ENCODE data around the gene LCP2. TPM values are rescaled to one million over a fixed set of nuclear protein-coding genes. Genes with fewer than 3 reads are reported as not detected.

LCP2 gene
- total RNA-seq, 1 experiment from 2014 or later: 0.36 TPM

- ChIA-PET POLR2A (no interaction called here), CTCF (no interaction called here)
- Histone ChIP-seq H3K4me1 (ENCODE audit: control insufficient read depth, insufficient read depth, low read length) (no peaks in the 10 kb centered on the region), H3K9me3 (ENCODE audit: control insufficient read depth, insufficient read depth, low read depth, low read length) (no peaks in the 10 kb centered on the region), H3K27me3 (ENCODE audit: control insufficient read depth, insufficient read depth, low read length) (no peaks in the 10 kb centered on the region), H3K27ac (ENCODE audit: low read length) (no peak overlapping the region), H3K36me3 (ENCODE audit: control insufficient read depth, insufficient read depth, low read length) (no peaks in the 10 kb centered on the region), H3K4me3 (ENCODE audit: low read depth in 2 of 2, low read length in 2 of 2) (no peak overlapping the region)
- BruUV-seq (replicated peaks): no TSS peak
- TF ChIP-seq TCF7L2 (IDR thresholded peaks at IDR 0.05; ENCODE audit: low read depth, low read length): no peak
- no peak for TF ChIP-seq POLR2AphosphoS5 (IDR thresholded peaks at IDR 0.05; ENCODE audit: low read depth, low read length)
- intact Hi-C loops (cut with micrococcal nuclease; ENCODE audit: unreplicated experiment) (no loop called here), in situ Hi-C loops (cut with HindIII; ENCODE audit: low pct_unique_long_range_greater_than_20kb, low sequenced_read_pairs) (no loop called here)
- DNase-seq (ENCODE audit: low read depth, low spot score): no peak
- ATAC-seq: no peak
Measured at GRCh38 chr5:170306381-170306831, 8.8 kb upstream of the LCP2 start.

- ChIA-PET POLR2A (no interaction called here), CTCF (no interaction called here)
- no peaks in the 10 kb centered on the region for H3K27me3 ChIP-seq (ENCODE audit: control insufficient read depth, insufficient read depth, low read length)
- H3K27ac ChIP-seq (ENCODE audit: low read length): no peak overlapping the region
- H3K4me1 ChIP-seq (ENCODE audit: control insufficient read depth, insufficient read depth, low read length): no peaks in the 10 kb centered on the region
- TF ChIP-seq, protein P1, sequence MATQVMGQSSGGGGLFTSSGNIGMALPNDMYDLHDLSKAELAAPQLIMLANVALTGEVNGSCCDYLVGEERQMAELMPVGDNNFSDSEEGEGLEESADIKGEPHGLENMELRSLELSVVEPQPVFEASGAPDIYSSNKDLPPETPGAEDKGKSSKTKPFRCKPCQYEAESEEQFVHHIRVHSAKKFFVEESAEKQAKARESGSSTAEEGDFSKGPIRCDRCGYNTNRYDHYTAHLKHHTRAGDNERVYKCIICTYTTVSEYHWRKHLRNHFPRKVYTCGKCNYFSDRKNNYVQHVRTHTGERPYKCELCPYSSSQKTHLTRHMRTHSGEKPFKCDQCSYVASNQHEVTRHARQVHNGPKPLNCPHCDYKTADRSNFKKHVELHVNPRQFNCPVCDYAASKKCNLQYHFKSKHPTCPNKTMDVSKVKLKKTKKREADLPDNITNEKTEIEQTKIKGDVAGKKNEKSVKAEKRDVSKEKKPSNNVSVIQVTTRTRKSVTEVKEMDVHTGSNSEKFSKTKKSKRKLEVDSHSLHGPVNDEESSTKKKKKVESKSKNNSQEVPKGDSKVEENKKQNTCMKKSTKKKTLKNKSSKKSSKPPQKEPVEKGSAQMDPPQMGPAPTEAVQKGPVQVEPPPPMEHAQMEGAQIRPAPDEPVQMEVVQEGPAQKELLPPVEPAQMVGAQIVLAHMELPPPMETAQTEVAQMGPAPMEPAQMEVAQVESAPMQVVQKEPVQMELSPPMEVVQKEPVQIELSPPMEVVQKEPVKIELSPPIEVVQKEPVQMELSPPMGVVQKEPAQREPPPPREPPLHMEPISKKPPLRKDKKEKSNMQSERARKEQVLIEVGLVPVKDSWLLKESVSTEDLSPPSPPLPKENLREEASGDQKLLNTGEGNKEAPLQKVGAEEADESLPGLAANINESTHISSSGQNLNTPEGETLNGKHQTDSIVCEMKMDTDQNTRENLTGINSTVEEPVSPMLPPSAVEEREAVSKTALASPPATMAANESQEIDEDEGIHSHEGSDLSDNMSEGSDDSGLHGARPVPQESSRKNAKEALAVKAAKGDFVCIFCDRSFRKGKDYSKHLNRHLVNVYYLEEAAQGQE (IDR thresholded peaks at IDR 0.05; ENCODE audit: insufficient read depth in 1 of 2, low read depth in 2 of 2, low read length in 1 of 2): no peak
- no peak for TF ChIP-seq SIN3A (IDR thresholded peaks at IDR 0.05; ENCODE audit: borderline replicate concordance, insufficient read depth, low read depth, low read length)
- no peak for TF ChIP-seq POLR2AphosphoS5 (IDR thresholded peaks at IDR 0.05; ENCODE audit: low read depth, low read length)
- TF ChIP-seq TCF7L2 (IDR thresholded peaks at IDR 0.05; ENCODE audit: low read depth, low read length): no peak
- TF ChIP-seq CTCF (IDR thresholded peaks at IDR 0.05): no peak
- ATAC-seq (no peak), DNase-seq (ENCODE audit: low read depth, low spot score) (no peak)
- in situ Hi-C loops (cut with HindIII; ENCODE audit: low pct_unique_long_range_greater_than_20kb, low sequenced_read_pairs): no loop called here
- no peaks in the 10 kb centered on the region for H3K36me3 ChIP-seq (ENCODE audit: control insufficient read depth, insufficient read depth, low read length)
- no peaks in the 10 kb centered on the region for H3K9me3 ChIP-seq (ENCODE audit: control insufficient read depth, insufficient read depth, low read depth, low read length)
- intact Hi-C loops (cut with micrococcal nuclease; ENCODE audit: unreplicated experiment): no loop called here
- no TSS peak for BruUV-seq (replicated peaks)
- no peak overlapping the region for H3K4me3 ChIP-seq (ENCODE audit: low read depth in 2 of 2, low read length in 2 of 2)
Measured at GRCh38 chr5:170305646-170306025, 8.1 kb upstream of the LCP2 start.

DNA sequence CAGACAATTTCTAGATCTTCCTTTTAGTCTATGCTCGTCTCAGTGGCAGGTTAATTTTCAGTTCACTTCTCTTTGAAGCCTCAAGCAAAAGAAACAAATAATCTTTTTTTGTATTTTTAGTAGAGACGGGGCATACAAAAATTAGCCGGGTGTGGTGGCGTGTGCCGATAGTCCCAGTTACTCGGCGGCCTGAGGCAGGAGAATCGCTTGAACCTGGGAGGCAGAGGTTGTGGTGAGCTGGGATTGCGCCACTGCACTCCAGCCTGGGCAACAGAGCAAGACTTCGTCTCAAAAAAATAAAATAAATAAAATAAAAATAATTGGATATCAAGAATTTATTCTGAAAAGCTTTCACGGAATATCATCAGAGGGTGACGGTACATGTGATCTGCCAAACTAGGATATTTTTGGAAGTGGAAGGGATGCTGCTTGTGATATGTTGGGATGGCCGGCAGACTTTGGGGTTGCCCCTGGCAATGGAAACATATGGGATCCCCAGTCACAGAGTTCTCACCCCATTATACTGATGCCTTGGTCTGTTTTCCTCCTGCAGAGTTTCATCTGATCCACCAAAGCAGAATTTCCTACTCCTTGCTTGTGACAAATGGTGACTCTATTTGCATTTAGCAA, 7.6 kb upstream of the LCP2 start:
- in situ Hi-C loops (cut with HindIII; ENCODE audit: low pct_unique_long_range_greater_than_20kb, low sequenced_read_pairs) (no loop called here), intact Hi-C loops (cut with micrococcal nuclease; ENCODE audit: unreplicated experiment) (no loop called here)
- Histone ChIP-seq H3K9me3 (ENCODE audit: control insufficient read depth, insufficient read depth, low read depth, low read length) (no peaks in the 10 kb centered on the region), H3K27ac (ENCODE audit: low read length) (no peak overlapping the region), H3K4me1 (ENCODE audit: control insufficient read depth, insufficient read depth, low read length) (no peaks in the 10 kb centered on the region), H3K36me3 (ENCODE audit: control insufficient read depth, insufficient read depth, low read length) (no peaks in the 10 kb centered on the region), H3K27me3 (ENCODE audit: control insufficient read depth, insufficient read depth, low read length) (no peaks in the 10 kb centered on the region), H3K4me3 (ENCODE audit: low read depth in 2 of 2, low read length in 2 of 2) (no peak overlapping the region)
- ATAC-seq (no peak), DNase-seq (ENCODE audit: low read depth, low spot score) (no peak)
- TF ChIP-seq POLR2AphosphoS5 (IDR thresholded peaks at IDR 0.05; ENCODE audit: low read depth, low read length) (no peak), CTCF (IDR thresholded peaks at IDR 0.05) (no peak), TCF7L2 (IDR thresholded peaks at IDR 0.05; ENCODE audit: low read depth, low read length) (no peak), SIN3A (IDR thresholded peaks at IDR 0.05; ENCODE audit: borderline replicate concordance, insufficient read depth, low read depth, low read length) (no peak)
- TF ChIP-seq, protein P1 (IDR thresholded peaks at IDR 0.05; ENCODE audit: insufficient read depth in 1 of 2, low read depth in 2 of 2, low read length in 1 of 2): no peak
- ChIA-PET POLR2A (no interaction called here), CTCF (no interaction called here)
- BruUV-seq (replicated peaks): no TSS peak

Measured in Panc1 (cell line).